ENCODE results near the gene ISYNA1.

The ISYNA1 gene

GRCh38 chr19:18480006-18480691 is 42.2 kb upstream of the ISYNA1 start:
- DNase-seq (ENCODE audit: extremely low spot score), result no peak
- TF ChIP-seq HDGF (IDR thresholded peaks at IDR 0.05; ENCODE audit: borderline replicate concordance), result no peak
- TF ChIP-seq LEF1 (IDR thresholded peaks at IDR 0.05; ENCODE audit: borderline replicate concordance), result no peak
- no peak for TF ChIP-seq L3MBTL2 (conservative IDR thresholded peaks at IDR 0.05)
- TF ChIP-seq SUZ12 (IDR thresholded peaks at IDR 0.05), result no peak
- TF ChIP-seq PKNOX1 (IDR thresholded peaks at IDR 0.05), result no peak
- no peak for TF ChIP-seq FOXM1 (IDR thresholded peaks at IDR 0.05; ENCODE audit: borderline replicate concordance)
- no peak for TF ChIP-seq BHLHE40 (IDR thresholded peaks at IDR 0.05; ENCODE audit: borderline replicate concordance)
- CTCF ChIA-PET, result no interaction called here
- POLR2A ChIA-PET, result no interaction called here

GRCh38 chr19:18478545-18479311 is 40.8 kb upstream of the ISYNA1 start:
- TF ChIP-seq SUZ12 (IDR thresholded peaks at IDR 0.05), result no peak
- no peak for TF ChIP-seq TARDBP (IDR thresholded peaks at IDR 0.05)
- TF ChIP-seq BHLHE40 (IDR thresholded peaks at IDR 0.05; ENCODE audit: borderline replicate concordance), result no peak
- no peak for TF ChIP-seq ZNF384 (IDR thresholded peaks at IDR 0.05)
- TF ChIP-seq FOXK2 (IDR thresholded peaks at IDR 0.05), result no peak
- TF ChIP-seq PKNOX1 (IDR thresholded peaks at IDR 0.05), result no peak
- TF ChIP-seq LEF1 (IDR thresholded peaks at IDR 0.05; ENCODE audit: borderline replicate concordance), result no peak
- TF ChIP-seq HDGF (IDR thresholded peaks at IDR 0.05; ENCODE audit: borderline replicate concordance), result no peak
- TF ChIP-seq FOXM1 (IDR thresholded peaks at IDR 0.05; ENCODE audit: borderline replicate concordance), result no peak
- no peak for TF ChIP-seq SP1 (IDR thresholded peaks at IDR 0.05)
- CTCF ChIA-PET, result interaction anchor here (0.9 to 1.5 kb wide), 2 partner anchors 9 to 17 kb away, joined by 3 to 4 read pairs; no protein-coding TSS in a partner anchor
- no peak for DNase-seq (ENCODE audit: extremely low spot score)
- POLR2A ChIA-PET, result no interaction called here

- ChIA-PET CTCF (interaction anchor here (0.9 to 1.5 kb wide), 2 partner anchors 8 to 16 kb away, joined by 3 to 4 read pairs; no protein-coding TSS in a partner anchor), POLR2A (no interaction called here)
- no peak for TF ChIP-seq FOXA1 (IDR thresholded peaks at IDR 0.05)
- TF ChIP-seq NFRKB (IDR thresholded peaks at IDR 0.05), result no peak
- TF ChIP-seq HDGF (IDR thresholded peaks at IDR 0.05; ENCODE audit: borderline replicate concordance), result no peak
- TF ChIP-seq FOXM1 (IDR thresholded peaks at IDR 0.05; ENCODE audit: borderline replicate concordance), result no peak
- no peak for TF ChIP-seq FOXK2 (IDR thresholded peaks at IDR 0.05)
- no peak for TF ChIP-seq L3MBTL2 (conservative IDR thresholded peaks at IDR 0.05)
- TF ChIP-seq PKNOX1 (IDR thresholded peaks at IDR 0.05), result no peak
- TF ChIP-seq CTBP1 (IDR thresholded peaks at IDR 0.05; ENCODE audit: borderline replicate concordance), result no peak
- TF ChIP-seq ELF4 (IDR thresholded peaks at IDR 0.05), result no peak
- no peak for TF ChIP-seq BHLHE40 (IDR thresholded peaks at IDR 0.05; ENCODE audit: borderline replicate concordance)
- TF ChIP-seq LEF1 (IDR thresholded peaks at IDR 0.05; ENCODE audit: borderline replicate concordance), result no peak
- no peak for TF ChIP-seq SP1 (IDR thresholded peaks at IDR 0.05)
- TF ChIP-seq ZNF384 (IDR thresholded peaks at IDR 0.05), result no peak
- no peak for TF ChIP-seq SUZ12 (IDR thresholded peaks at IDR 0.05)
- no peak for TF ChIP-seq ARNT (IDR thresholded peaks at IDR 0.05)
- TF ChIP-seq TARDBP (IDR thresholded peaks at IDR 0.05), result no peak
- DNase-seq (ENCODE audit: extremely low spot score), result no peak
These were observed 40.0 kb upstream of the ISYNA1 start for GRCh38 chr19:18477974-18478373.

- no peak for TF ChIP-seq FOXA1 (IDR thresholded peaks at IDR 0.05)
- no peak for DNase-seq (ENCODE audit: extremely low spot score)
- ChIA-PET POLR2A (no interaction called here), CTCF (interaction anchor here (0.8 to 1.5 kb wide), 2 partner anchors 7 to 16 kb away, joined by 4 read pairs; no protein-coding TSS in a partner anchor)
These were observed 39.3 kb upstream of the ISYNA1 start for GRCh38 chr19:18477042-18477779.

GRCh38 chr19:18476507-18477041 is 38.6 kb upstream of the ISYNA1 start:
- ChIA-PET CTCF (interaction anchor here (0.8 kb wide), 1 partner anchor 16 kb away, joined by 4 read pairs; no protein-coding TSS in a partner anchor), POLR2A (no interaction called here)
- DNase-seq (ENCODE audit: extremely low spot score), result no peak
- TF ChIP-seq BHLHE40 (IDR thresholded peaks at IDR 0.05; ENCODE audit: borderline replicate concordance), result no peak
- TF ChIP-seq PKNOX1 (IDR thresholded peaks at IDR 0.05), result no peak
- TF ChIP-seq SP1 (IDR thresholded peaks at IDR 0.05), result no peak
- no peak for TF ChIP-seq ARNT (IDR thresholded peaks at IDR 0.05)
- no peak for TF ChIP-seq L3MBTL2 (conservative IDR thresholded peaks at IDR 0.05)
- no peak for TF ChIP-seq FOXA1 (IDR thresholded peaks at IDR 0.05)
- TF ChIP-seq HDGF (IDR thresholded peaks at IDR 0.05; ENCODE audit: borderline replicate concordance), result no peak
- TF ChIP-seq SUZ12 (IDR thresholded peaks at IDR 0.05), result no peak
